ENCODE data around the gene TOR1AIP2. TPM values are rescaled to one million over a fixed set of nuclear protein-coding genes. Genes with fewer than 3 reads are reported as not detected.
A peak's percentile ranks its signal among the peaks of the same experiment; 100 is the strongest.

The TOR1AIP2 gene
- total and polyA plus RNA-seq, 2 of the 13 experiments (the other 11 are each of a cell fraction or from before 2014, with no cell fraction given), result 35.2 to 65.8 TPM

- TF ChIP-seq AKNA (CRISPR knock-in tag; IDR thresholded peaks at IDR 0.05; ENCODE audit: borderline replicate concordance) (no peak), ZNF331 (CRISPR knock-in tag; IDR thresholded peaks at IDR 0.05) (peak; percentile 83), PREB (CRISPR knock-in tag; IDR thresholded peaks at IDR 0.05) (no peak), ZNF704 (CRISPR knock-in tag; IDR thresholded peaks at IDR 0.05; ENCODE audit: borderline replicate concordance) (0 out of 2 replicates have a peak, but pooled peaks have one; percentile 11), KLF6 (CRISPR knock-in tag; IDR thresholded peaks at IDR 0.05) (peak; percentile 65), ZNF414 (CRISPR knock-in tag; IDR thresholded peaks at IDR 0.05) (peak; percentile 86; the same call in 1 of the 2 replicates), LCORL (IDR thresholded peaks at IDR 0.05) (no peak), LCORL (CRISPR knock-in tag; IDR thresholded peaks at IDR 0.05) (no peak), NFE2L2 (IDR thresholded peaks at IDR 0.05; ENCODE audit: low read length) (no peak), CC2D1A (CRISPR knock-in tag; IDR thresholded peaks at IDR 0.05) (no peak), RCOR2 (CRISPR knock-in tag; IDR thresholded peaks at IDR 0.05) (peak; percentile 41; the same call in 1 of the 2 replicates), NFIB (CRISPR knock-in tag; IDR thresholded peaks at IDR 0.05; ENCODE audit: borderline replicate concordance) (no peak), FOSL1 (CRISPR knock-in tag; IDR thresholded peaks at IDR 0.05; ENCODE audit: borderline replicate concordance) (no peak), EEA1 (CRISPR knock-in tag; IDR thresholded peaks at IDR 0.05; ENCODE audit: borderline replicate concordance) (no peak), BRD4 (CRISPR knock-in tag; IDR thresholded peaks at IDR 0.05) (peak; percentile 72), RORA (CRISPR knock-in tag; IDR thresholded peaks at IDR 0.05) (no peak), KAT8 (CRISPR knock-in tag; IDR thresholded peaks at IDR 0.05) (peak; percentile 97), ZSCAN21 (CRISPR knock-in tag; IDR thresholded peaks at IDR 0.05; ENCODE audit: borderline replicate concordance) (peak; percentile 88)
These were observed 4.8 kb upstream of the TOR1AIP2 start, which contains the start of gene TOR1AIP1 (continued) for GRCh38 chr1:179882253-179883039.

Measured in HepG2 (cell line).